ENCODE results near the gene CNTNAP4.

The CNTNAP4 gene

DNA sequence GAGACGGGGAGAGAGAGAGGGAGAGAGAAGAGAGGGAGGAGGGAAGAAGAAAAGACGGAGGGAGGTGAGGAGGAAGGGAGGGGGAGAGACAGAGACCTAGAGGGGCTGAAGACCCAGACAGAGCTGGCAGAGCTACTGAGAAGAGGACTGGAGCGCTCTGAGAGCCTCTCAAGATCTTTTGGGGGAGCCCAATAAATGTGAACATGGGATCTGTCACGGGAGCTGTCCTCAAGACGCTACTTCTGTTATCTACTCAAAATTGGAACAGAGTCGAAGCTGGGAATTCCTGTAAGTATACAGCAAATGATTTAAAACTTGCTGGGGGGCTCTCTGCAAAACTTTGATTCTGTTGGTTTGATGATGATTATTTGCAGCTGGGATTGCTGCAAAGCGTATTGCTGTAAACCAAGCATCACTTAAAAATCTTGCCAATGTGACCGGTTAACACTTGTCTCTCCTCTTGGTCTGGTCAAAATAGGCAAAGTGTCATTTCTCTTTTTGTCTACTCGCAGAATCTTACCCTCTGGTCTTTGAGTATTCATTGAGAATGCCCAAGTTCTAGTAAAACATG is 344 bp downstream of the CNTNAP4 start:
- Histone ChIP-seq H3K4me3 (ENCODE audit: low read length in 2 of 2) (no peak overlapping the region), H3K27ac (ENCODE audit: low read length) (no peak overlapping the region), H3K27me3 (ENCODE audit: control insufficient read depth in 1 of 2, insufficient read depth in 2 of 2, low read length in 2 of 2) (peaks cover 0 to 7% of the 10 kb centered on the region in 2 donors), H3K4me1 (ENCODE audit: control insufficient read depth, insufficient read depth, low read length) (no peaks in the 10 kb centered on the region), H3K9me3 (ENCODE audit: control insufficient read depth in 2 of 2, low read length in 2 of 2) (no peaks in the 10 kb centered on the region), H3K36me3 (ENCODE audit: control insufficient read depth in 2 of 2, insufficient read depth in 2 of 2, low read length in 2 of 2) (no peaks in the 10 kb centered on the region), H3K9ac (ENCODE audit: low read length in 2 of 2) (no peak overlapping the region)

DNA sequence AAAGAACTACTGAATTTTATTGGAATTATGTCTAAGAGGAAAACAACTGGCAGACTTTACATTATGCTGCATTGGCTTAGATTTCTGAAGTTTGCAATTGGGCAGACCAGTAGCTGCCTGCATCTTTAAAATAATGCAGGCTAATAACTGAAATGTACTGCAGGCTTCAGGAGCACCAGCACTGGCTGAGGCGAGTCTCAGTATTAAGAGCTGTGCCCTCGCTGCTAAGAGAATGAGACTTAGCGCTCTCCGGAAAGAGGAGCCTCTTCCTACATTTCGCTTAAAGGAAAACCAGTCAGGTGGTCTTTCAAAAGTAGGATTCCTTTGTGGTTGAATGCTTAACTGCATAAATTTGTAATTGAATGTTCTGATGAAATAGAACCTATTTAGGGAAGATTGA is 885 bp downstream of the CNTNAP4 start:
- H3K9ac ChIP-seq (ENCODE audit: low read length in 2 of 2): no peak overlapping the region
- H3K4me3 ChIP-seq (ENCODE audit: low read length in 2 of 2): no peak overlapping the region
- H3K4me1 ChIP-seq (ENCODE audit: control insufficient read depth, insufficient read depth, low read length): no peaks in the 10 kb centered on the region
- H3K9me3 ChIP-seq (ENCODE audit: control insufficient read depth in 2 of 2, low read length in 2 of 2): no peaks in the 10 kb centered on the region
- H3K27ac ChIP-seq (ENCODE audit: low read length): no peak overlapping the region
- no peaks in the 10 kb centered on the region for H3K36me3 ChIP-seq (ENCODE audit: control insufficient read depth in 2 of 2, insufficient read depth in 2 of 2, low read length in 2 of 2)
- peaks cover 0 to 7% of the 10 kb centered on the region in 2 donors for H3K27me3 ChIP-seq (ENCODE audit: control insufficient read depth in 1 of 2, insufficient read depth in 2 of 2, low read length in 2 of 2)

DNA sequence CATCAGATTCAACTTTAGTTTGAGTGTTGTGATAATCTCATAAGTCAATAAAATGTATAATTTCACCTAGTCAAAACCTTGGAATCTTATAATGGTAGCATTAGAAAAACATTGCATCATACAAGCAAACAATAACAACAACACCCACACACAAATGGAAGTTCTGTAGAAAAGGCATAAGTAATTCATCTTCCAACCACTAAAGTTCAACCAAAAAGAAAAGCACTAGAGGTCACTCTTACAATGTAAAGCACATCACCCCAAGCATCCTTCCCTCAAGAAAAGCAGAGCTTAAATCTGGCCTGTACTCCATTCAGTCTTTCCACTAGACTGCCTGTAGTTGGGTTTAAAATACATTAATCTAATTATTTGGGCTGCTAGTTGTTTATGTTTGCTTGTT is 1.8 kb downstream of the CNTNAP4 start:
- H3K4me1 ChIP-seq (ENCODE audit: control insufficient read depth, insufficient read depth, low read length): no peaks in the 10 kb centered on the region
- H3K9me3 ChIP-seq (ENCODE audit: control insufficient read depth in 2 of 2, low read length in 2 of 2): no peaks in the 10 kb centered on the region
- no peaks in the 10 kb centered on the region for H3K36me3 ChIP-seq (ENCODE audit: control insufficient read depth in 2 of 2, insufficient read depth in 2 of 2, low read length in 2 of 2)
- peaks cover 0 to 7% of the 10 kb centered on the region in 2 donors for H3K27me3 ChIP-seq (ENCODE audit: control insufficient read depth in 1 of 2, insufficient read depth in 2 of 2, low read length in 2 of 2)
- no peak overlapping the region for H3K27ac ChIP-seq (ENCODE audit: low read length)
- H3K4me3 ChIP-seq (ENCODE audit: low read length in 2 of 2): no peak overlapping the region
- H3K9ac ChIP-seq (ENCODE audit: low read length in 2 of 2): no peak overlapping the region

DNA sequence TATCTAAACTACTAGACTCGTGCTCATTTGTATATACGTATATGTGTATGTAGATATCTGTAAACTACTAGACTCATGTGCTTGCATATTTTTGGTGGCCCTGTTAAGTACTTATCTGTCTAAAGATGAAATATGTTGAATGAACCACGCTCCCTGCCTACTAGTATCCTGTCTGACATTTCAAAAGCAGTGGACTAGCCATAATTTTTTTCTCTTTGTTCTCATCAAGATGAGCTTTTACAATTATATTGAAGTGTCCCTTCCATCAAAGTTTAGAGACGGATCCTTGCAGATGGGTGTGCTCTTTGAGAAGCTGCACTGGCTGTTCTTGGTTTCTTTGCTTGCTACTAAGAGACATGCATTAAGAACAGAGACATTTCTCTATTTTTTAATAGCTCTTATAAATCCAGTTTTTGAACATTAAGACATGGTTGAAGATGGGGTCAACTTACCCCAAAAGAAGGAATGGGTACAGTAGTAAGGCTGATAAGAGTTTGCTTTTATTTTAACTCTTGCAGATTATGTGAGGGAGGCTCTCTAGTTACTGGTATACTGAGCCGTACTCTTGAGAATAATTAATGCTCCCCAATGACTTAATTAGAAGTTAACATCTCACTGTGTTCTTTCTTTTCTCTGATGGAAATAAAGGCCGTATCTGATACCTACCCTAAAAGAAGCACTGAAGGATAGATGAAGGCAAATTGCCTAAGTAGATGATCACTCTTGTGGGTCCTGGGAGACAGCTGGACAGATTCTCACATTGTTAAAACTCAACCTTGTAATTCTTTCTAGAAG is 3.4 kb downstream of the CNTNAP4 start:
- Histone ChIP-seq H3K4me3 (ENCODE audit: low read length in 2 of 2) (no peak overlapping the region), H3K27ac (ENCODE audit: low read length) (no peak overlapping the region), H3K27me3 (ENCODE audit: control insufficient read depth in 1 of 2, insufficient read depth in 2 of 2, low read length in 2 of 2) (peaks cover 0 to 7% of the 10 kb centered on the region in 2 donors), H3K4me1 (ENCODE audit: control insufficient read depth, insufficient read depth, low read length) (no peaks in the 10 kb centered on the region), H3K9ac (ENCODE audit: low read length in 2 of 2) (no peak overlapping the region), H3K36me3 (ENCODE audit: control insufficient read depth in 2 of 2, insufficient read depth in 2 of 2, low read length in 2 of 2) (no peaks in the 10 kb centered on the region), H3K9me3 (ENCODE audit: control insufficient read depth in 2 of 2, low read length in 2 of 2) (no peaks in the 10 kb centered on the region)

DNA sequence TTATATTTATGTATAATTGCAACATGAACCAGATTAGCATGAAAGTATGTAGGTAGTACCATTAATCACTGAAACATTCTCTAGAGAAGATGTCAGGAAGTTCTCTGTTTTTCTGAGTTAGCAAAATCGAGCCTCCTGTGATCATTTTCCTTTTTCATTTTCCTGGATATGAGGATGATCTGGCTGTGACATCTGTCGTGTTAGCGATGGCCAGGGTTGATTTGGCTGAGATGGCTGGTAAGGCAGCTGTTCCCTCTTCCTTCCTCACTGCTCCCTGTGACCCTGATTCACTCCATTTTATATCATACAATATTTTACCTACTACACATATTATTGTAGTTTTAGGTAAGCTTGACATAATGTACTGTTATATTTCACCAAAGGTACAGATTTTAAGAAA is 10.3 kb downstream of the CNTNAP4 start:
- Histone ChIP-seq H3K27ac (ENCODE audit: low read length) (no peak overlapping the region), H3K4me3 (ENCODE audit: low read length in 2 of 2) (no peak overlapping the region), H3K9me3 (ENCODE audit: control insufficient read depth in 2 of 2, low read length in 2 of 2) (no peaks in the 10 kb centered on the region), H3K9ac (ENCODE audit: low read length in 2 of 2) (no peak overlapping the region), H3K27me3 (ENCODE audit: control insufficient read depth in 1 of 2, insufficient read depth in 2 of 2, low read length in 2 of 2) (no peaks in the 10 kb centered on the region), H3K36me3 (ENCODE audit: control insufficient read depth in 2 of 2, insufficient read depth in 2 of 2, low read length in 2 of 2) (no peaks in the 10 kb centered on the region), H3K4me1 (ENCODE audit: control insufficient read depth, insufficient read depth, low read length) (no peaks in the 10 kb centered on the region)

DNA sequence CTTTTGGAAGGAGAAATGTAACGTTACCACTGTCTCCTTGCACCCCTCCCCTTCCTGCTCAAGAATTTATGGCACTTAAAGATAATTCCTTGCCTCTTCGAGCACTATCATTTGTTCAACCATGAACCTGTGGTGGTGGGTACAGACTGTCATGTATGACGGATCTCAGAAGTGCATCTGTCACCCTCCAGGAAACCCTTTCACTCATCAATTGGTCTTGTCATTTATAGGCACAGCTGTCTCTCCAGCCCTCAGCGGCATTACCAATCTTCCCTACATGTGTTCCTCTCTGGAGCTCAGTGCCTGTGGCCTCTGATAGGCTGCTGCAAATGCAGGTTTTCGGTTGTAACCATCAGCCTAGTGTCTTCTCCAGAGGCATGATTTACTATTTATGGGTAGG is 15.0 kb downstream of the CNTNAP4 start:
- H3K27me3 ChIP-seq (ENCODE audit: control insufficient read depth in 1 of 2, insufficient read depth in 2 of 2, low read length in 2 of 2): no peaks in the 10 kb centered on the region
- H3K4me1 ChIP-seq (ENCODE audit: control insufficient read depth, insufficient read depth, low read length): no peaks in the 10 kb centered on the region
- no peak overlapping the region for H3K9ac ChIP-seq (ENCODE audit: low read length in 2 of 2)
- no peaks in the 10 kb centered on the region for H3K36me3 ChIP-seq (ENCODE audit: control insufficient read depth in 2 of 2, insufficient read depth in 2 of 2, low read length in 2 of 2)
- no peak overlapping the region for H3K4me3 ChIP-seq (ENCODE audit: low read length in 2 of 2)
- H3K9me3 ChIP-seq (ENCODE audit: control insufficient read depth in 2 of 2, low read length in 2 of 2): no peaks in the 10 kb centered on the region
- H3K27ac ChIP-seq (ENCODE audit: low read length): no peak overlapping the region

DNA sequence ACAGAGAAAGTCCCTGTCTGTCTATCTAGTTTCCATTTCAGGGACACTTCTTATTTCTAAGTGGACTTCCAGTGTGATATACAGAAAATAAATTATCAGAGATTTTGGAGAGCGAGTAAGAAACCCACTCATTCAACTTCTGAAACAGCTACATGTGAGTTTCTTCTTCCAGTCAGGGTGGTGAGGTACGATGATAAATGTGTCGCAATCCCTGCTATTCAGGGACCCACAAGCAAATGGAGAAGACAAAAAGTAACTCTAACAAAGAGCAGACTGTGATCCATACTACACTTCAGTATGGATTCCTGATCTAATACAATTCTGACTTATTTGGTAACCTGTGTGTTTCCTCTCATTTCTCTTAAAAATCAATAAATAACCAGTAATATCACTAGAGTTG is 16.8 kb downstream of the CNTNAP4 start:
- no peak overlapping the region for H3K4me3 ChIP-seq (ENCODE audit: low read length in 2 of 2)
- no peak overlapping the region for H3K27ac ChIP-seq (ENCODE audit: low read length)
- H3K27me3 ChIP-seq (ENCODE audit: control insufficient read depth in 1 of 2, insufficient read depth in 2 of 2, low read length in 2 of 2): no peaks in the 10 kb centered on the region
- H3K36me3 ChIP-seq (ENCODE audit: control insufficient read depth in 2 of 2, insufficient read depth in 2 of 2, low read length in 2 of 2): no peaks in the 10 kb centered on the region
- H3K9ac ChIP-seq (ENCODE audit: low read length in 2 of 2): no peak overlapping the region
- no peaks in the 10 kb centered on the region for H3K9me3 ChIP-seq (ENCODE audit: control insufficient read depth in 2 of 2, low read length in 2 of 2)
- H3K4me1 ChIP-seq (ENCODE audit: control insufficient read depth, insufficient read depth, low read length): no peaks in the 10 kb centered on the region

DNA sequence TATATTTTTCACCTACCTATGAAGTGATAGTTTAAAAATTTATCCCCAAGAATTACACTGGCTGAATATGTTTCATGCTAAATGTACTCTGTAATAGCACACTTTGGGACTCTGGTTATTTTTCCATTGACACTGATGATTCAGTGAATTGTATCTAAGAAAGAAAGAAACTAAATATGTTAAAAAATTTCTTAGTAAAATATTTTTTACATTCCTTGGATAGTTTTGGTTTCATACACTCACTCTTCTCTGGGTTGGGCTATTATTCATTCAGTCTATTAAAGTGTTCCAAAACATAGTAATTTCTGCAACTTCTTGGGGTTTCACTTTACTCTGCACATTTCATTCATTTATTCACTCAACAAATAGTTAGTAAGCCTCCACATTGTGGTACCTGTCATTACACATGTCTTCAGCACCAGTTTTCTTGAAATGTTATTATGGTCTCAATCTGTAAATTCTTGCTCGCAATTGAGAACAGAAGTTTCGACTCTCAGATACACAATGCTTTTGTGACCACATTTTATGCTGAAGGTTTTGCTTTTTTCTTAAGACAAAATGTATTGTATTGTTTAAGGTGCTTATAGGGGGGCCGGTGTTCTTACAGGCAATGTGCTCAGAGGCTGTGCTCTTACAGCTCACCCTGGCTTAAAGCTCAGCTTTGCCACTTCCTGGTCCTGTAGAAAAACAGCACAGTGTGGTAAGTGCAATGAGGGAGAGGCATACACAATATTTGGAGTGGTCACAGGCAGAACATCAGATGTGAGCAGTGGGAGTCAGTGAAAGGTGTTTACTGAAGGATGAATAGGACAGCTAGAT is 17.4 kb downstream of the CNTNAP4 start:
- Histone ChIP-seq H3K27ac (ENCODE audit: low read length) (no peak overlapping the region), H3K9ac (ENCODE audit: low read length in 2 of 2) (no peak overlapping the region), H3K4me3 (ENCODE audit: low read length in 2 of 2) (no peak overlapping the region), H3K27me3 (ENCODE audit: control insufficient read depth in 1 of 2, insufficient read depth in 2 of 2, low read length in 2 of 2) (no peaks in the 10 kb centered on the region), H3K4me1 (ENCODE audit: control insufficient read depth, insufficient read depth, low read length) (no peaks in the 10 kb centered on the region), H3K36me3 (ENCODE audit: control insufficient read depth in 2 of 2, insufficient read depth in 2 of 2, low read length in 2 of 2) (no peaks in the 10 kb centered on the region), H3K9me3 (ENCODE audit: control insufficient read depth in 2 of 2, low read length in 2 of 2) (no peaks in the 10 kb centered on the region)

DNA sequence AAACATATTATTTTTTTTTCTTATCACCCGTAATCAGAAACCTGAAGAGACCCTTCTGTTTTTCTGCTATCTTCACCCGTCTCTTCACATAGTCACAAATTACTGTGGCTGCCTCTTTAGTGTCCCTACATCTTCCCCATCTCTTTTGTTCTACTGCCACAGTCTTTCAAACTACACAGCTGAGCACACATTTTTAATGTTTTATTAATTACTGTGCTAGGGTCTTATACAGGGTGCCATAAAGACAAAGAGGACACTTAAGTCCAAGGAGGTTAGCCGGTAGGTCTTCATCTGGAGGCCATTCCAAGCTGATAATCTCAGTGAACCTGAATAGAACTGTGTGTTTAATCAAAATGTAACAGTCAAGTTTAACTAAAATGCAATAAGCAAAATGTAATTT is 20.7 kb downstream of the CNTNAP4 start:
- no peak overlapping the region for H3K4me3 ChIP-seq (ENCODE audit: low read length in 2 of 2)
- no peaks in the 10 kb centered on the region for H3K9me3 ChIP-seq (ENCODE audit: control insufficient read depth in 2 of 2, low read length in 2 of 2)
- no peak overlapping the region for H3K27ac ChIP-seq (ENCODE audit: low read length)
- H3K27me3 ChIP-seq (ENCODE audit: control insufficient read depth in 1 of 2, insufficient read depth in 2 of 2, low read length in 2 of 2): no peaks in the 10 kb centered on the region
- no peak overlapping the region for H3K9ac ChIP-seq (ENCODE audit: low read length in 2 of 2)
- H3K36me3 ChIP-seq (ENCODE audit: control insufficient read depth in 2 of 2, insufficient read depth in 2 of 2, low read length in 2 of 2): no peaks in the 10 kb centered on the region
- H3K4me1 ChIP-seq (ENCODE audit: control insufficient read depth, insufficient read depth, low read length): no peaks in the 10 kb centered on the region

DNA sequence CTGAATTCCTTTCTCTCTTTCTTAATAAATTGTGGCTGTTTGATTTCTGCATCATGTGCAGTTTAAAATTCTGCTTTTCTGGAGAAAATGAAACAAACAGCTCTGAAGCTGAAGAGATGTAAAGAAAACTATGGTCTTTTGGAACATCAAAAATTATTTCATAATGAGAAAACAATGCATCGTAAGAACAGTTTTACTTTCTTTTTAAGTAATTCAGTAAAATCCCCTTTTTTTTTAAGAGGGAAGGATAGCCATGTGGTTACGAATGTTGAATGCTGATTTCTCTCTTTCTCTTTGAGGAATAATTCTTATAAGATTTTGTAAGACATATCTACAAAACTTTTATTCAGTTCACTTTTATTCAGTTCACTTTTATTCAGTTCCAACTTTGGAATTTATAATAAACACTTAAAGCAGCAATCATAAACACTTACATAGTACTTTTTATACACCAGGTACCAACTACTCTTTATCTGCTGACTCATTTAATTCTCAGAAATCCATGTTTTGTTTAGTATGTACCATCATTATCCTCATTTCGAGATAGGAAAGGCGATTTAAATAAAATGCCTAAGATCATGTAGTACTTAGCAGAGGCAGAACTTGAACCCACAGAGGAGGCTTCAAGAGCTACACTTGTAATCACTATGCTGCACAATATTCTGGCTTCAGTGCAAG is 26.6 kb downstream of the CNTNAP4 start:
- H3K4me1 ChIP-seq (ENCODE audit: control insufficient read depth, insufficient read depth, low read length): no peaks in the 10 kb centered on the region
- no peaks in the 10 kb centered on the region for H3K27me3 ChIP-seq (ENCODE audit: control insufficient read depth in 1 of 2, insufficient read depth in 2 of 2, low read length in 2 of 2)
- no peak overlapping the region for H3K27ac ChIP-seq (ENCODE audit: low read length)
- no peaks in the 10 kb centered on the region for H3K36me3 ChIP-seq (ENCODE audit: control insufficient read depth in 2 of 2, insufficient read depth in 2 of 2, low read length in 2 of 2)
- H3K9ac ChIP-seq (ENCODE audit: low read length in 2 of 2): no peak overlapping the region
- no peaks in the 10 kb centered on the region for H3K9me3 ChIP-seq (ENCODE audit: control insufficient read depth in 2 of 2, low read length in 2 of 2)
- H3K4me3 ChIP-seq (ENCODE audit: low read length in 2 of 2): no peak overlapping the region

Measured in stomach smooth muscle (tissue), 2 donors.